ENCODE measurements around the gene TLR7.

Gene TLR7

DNA sequence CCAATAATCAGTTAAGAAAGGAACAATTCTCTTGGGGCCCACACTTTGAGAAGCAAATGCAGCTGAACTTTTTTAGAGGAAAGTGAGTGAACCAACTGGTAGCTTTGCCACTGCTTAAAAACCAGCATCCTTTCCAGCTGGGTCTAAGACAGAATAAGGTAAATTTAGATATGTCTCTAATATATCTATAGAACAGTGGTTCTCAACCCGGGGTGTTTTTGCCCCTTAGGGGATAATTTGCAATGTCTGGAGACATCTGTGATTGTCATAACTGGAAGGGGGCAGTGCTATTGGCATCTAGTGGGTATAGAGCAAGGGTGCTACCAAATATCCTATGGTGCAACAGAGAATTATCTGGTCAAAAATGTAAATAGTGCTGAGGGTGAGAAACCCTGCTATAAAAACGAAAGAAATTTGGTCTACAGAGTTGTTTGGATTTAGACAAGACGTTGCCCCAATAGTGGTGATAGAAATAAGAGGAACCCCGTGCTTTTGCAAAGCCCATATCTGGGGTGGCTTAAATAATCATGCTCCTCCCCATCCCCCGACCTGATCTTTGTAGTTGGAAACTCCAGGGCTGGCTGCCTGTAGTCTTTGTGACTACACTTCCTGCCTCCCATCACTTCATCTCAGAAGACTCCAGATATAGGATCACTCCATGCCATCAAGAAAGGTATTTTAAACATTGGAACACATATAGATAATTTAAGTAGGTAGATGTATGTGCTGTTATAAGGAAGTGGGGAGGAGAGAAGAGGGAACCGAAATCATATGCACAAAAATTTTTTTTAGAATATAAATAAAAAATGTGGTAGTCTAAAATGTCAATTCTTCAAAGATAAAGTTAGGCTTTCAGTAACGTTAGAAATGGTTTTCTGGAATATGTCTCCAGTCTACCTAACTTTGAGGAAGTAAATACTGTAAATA lies at the start of gene TLR7:
TLR7 (plus strand) TSS at position 622 of the 927 bp plus-strand sequence. CDS start 507 bp downstream, outside the sequence.
- no peak for DNase-seq

DNA sequence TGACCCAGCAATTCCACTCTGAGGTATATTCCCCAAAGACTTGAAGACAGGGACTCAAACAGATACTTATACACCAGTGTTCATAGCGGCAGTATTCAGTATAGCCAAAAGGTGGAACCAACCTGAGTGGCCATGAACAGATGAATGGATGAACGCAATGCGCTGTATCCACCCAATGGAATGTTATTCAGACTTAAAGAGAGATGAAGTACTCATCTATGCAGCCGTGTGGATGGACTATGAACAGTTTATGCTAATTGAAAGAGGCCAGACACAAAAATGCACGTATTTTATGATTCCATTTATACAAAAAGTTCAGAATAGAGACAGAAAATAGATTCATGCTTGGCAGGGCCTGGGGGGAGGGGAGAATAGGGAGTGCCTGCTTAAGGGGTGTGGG lies 49.3 kb upstream of the TLR7 start:
- no peak for DNase-seq

GRCh38 chrX:12819222-12819621 lies 47.6 kb upstream of the TLR7 start:
- DNase-seq = no peak

DNA sequence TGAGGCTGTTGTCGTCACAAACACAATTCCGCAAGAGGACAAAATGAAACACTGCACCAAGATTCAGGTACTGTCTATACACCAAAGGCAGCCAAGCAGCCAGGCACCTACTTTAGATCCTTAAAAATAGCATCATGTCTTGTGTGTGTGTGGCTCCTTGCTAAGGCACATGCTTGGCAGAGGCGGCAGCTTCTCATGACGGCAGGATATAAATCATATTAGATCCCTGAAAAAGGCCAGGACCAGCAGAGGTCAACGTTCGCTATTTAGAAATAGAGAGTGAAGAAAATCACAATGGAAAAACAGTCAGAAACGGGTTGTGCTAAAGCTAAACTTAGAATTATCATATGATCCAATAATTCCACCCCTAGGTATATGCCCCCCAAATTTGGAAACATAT lies 46.1 kb upstream of the TLR7 start:
- no peak for DNase-seq

- DNase-seq = no peak
Observed at GRCh38 chrX:12824944-12825343, 41.9 kb upstream of the TLR7 start.

- no peak for DNase-seq
Observed at GRCh38 chrX:12825801-12826200, 41.1 kb upstream of the TLR7 start.

DNA sequence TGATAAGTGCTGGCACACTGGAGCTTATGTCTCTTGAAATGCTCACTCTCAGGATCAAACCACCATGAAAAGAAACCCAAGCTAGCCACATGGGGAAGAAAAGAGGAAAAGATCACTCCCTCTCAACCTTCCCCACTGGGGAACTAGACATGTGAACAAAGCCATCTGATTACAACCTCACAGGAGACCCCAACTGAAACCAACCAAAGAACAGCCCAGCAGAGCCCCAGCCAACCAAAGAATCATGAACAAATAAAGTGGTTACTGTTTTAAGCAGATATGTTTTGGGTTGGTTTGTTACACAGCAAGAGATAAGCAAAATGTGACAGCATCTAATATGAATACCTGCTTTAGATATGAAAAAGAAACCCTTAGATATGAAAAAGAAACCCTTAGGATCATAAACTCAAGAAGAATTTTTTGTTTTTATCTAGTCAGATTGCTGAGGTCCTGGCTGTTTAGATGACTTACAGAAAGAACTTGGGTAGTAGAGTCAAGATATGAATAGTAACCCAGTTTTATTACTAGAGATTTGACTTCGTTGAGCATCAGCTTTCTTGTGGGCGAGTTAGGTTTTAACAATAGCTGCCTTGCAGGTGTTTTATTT lies 23.7 kb upstream of the TLR7 start:
- DNase-seq = no peak

DNA sequence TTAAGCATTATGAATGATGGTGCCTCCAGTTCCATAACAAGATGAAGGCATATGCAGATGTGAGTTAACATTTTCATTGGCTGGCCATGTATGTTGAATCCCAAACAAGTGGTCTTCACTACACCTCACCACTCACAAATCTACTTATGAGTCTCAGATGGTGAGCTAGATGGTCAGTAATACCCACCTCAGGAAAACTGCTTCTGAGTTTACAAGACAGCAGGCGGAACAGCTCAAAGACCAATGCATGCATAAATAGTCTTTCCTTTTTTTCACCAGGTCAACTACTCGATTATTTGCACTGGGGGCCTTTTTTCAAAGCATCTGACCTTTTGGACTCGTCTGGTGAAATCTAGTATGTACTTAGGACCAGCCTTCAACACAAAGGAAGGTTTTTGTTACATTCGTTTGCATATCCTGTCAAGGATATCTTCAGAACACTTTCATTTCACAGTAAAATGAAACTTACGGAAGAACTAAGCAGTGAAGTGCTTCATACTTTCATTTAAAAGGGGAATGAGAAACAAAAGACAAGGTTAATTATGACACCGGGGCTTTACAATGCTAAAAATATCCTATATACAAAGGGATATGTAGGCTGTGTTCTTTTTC lies 23.1 kb upstream of the TLR7 start:
- DNase-seq = no peak

DNA sequence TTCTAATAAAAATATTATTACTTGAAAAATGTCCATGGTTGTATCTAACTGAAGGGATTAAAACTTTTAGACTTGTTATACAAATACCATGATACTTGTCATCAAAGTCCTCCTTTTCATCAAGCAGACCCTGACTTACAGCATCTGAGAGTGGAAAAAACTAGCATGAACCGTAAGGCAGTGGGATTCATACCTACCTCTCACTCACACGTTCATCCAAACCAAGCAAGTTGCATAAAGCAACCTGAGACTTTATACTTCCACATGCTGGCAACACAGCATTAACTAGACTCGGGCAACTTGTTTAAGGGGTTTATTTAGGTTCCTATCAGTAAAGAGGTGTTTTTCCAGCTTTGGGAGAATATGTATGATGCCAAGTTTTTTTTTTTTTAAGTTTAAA lies 22.6 kb upstream of the TLR7 start:
- DNase-seq = no peak

DNA sequence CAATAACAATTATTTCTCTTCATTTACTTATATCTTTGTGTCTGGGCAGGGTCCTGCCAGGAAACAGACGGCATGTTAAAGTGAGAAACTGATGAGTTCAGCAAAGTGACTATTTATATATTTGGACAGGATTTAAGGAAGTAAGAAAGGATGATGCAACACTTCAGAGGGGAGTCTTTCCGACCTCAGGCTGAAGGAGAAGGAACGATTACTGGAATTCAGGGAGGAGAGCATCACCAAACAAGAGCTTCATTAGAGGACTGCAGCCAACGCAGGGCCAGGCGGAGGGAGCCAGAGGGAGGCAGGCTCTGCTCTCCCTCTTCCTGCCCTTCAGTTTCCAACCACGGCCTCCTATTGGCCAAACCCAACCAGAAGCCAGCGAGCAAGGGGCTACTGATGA lies 1.5 kb upstream of the TLR7 start:
- DNase-seq = no peak

DNA sequence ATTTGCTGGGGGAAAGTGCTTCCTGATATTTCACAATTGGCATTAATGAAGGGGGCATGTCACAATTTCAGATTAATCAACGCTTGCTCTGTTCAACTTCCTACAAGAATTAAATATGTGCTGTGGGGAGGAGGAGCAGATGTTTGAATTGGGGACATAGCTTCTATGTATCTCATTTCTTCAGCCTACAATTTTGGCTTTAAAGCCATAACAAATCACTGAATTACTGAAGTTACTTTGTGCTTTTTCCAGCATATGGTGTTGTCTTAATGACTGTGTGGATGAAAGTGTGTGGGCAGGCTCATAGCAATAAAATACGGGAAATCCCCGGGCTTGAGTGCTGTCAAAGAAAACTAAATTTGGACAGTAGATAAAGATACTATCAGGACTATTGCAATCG lies 813 bp downstream of the TLR7 start:
- DNase-seq = no peak

DNA sequence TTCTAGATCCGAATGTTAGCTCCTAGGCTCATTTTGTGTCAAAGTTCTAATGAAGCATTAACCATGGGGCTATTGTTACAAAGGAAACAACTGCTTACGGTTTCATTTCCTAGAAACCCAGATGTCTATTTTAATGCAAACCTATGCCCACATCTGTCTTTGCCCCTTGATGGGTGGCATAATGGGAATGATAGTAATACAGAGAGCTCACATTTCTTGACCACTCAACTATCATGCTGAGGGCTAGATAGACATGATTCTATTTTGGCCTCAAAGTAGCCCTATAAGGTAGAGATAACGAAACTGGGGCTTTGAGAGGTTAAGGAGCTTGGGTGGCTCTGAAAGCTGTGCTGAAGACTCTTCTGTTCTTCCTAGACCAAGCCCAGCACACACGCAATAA lies 1.9 kb downstream of the TLR7 start:
- DNase-seq = no peak

DNA sequence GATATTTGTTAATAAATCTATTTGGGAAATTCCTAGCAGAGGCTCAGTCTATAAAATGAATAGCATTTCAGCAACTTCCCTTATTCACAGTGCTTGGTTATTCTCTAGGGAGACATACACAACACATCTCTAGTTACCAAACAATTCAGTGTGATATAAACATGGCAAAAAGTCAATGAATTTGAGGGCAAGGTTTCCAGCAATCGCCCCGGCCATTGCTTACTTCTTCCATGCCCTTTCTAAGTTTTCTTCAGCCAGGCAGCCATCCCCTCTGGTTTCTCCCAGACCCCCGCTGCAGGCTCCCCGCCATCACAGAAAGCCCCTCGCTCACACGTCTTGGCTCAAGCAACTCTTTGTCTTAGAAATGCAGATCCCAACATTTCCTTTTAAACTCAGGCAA lies 4.4 kb downstream of the TLR7 start:
- DNase-seq = no peak

GRCh38 chrX:12872741-12873140 lies 5.9 kb downstream of the TLR7 start:
- DNase-seq = no peak

GRCh38 chrX:12874581-12874980 lies 7.7 kb downstream of the TLR7 start:
- no peak for DNase-seq

DNA sequence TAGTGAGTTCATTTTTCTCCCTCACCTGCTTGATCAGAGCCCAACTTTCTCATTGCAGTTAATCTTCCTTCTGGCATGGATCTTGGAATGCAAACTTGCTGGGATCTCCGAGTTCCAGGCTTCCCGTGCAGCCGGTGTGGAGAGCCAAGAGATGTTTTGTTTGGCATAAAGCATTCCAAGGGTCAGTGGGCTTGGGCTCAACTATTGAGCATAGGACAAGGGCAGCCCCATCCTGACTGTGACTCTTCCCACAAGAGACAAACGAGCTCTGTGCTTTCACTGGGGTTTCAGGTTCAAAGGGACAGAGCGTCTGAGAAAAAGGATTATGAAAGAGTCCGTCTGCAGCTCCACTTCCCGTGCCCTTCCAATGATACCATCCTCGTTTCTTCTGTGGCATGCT lies 10.5 kb downstream of the TLR7 start:
- no peak for DNase-seq

DNA sequence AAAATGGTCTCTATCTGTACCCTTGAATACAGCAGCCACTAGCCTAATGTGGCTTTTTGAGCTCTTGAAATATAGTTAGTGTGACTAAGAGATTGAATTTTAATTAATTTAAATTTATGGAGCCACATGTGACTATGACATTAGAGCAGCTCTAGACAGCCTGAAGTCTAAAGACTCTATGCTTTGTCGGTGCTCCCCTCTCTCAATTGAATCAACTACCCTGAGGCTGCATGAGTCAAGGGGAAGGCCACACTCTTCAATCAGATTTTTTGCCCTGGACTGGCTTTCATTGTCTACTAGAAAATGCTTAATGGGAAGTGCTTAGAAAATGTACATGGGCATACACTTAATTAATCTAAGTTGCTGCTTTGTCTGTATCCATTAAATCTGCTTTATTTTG lies 11.7 kb downstream of the TLR7 start:
- DNase-seq = no peak

DNA sequence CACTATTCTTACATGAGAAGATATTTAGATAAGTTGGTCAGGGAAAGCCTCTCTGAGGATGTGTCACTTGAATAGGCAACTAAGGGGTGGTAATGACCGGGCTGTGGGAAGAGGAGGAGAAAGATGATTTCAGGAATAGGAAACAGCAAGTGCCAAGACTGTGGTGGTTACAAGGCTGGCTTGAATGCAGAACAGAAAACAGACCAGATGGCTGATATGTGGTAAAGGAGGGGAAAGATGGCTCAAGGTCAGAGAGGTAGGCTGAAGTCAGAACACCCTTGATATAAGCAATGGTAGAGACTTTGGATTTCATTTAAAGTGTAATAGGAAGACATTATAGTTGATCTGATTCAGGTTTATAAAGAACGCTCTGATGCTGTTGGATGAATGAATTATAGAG lies 15.0 kb downstream of the TLR7 start:
- no peak for DNase-seq

DNA sequence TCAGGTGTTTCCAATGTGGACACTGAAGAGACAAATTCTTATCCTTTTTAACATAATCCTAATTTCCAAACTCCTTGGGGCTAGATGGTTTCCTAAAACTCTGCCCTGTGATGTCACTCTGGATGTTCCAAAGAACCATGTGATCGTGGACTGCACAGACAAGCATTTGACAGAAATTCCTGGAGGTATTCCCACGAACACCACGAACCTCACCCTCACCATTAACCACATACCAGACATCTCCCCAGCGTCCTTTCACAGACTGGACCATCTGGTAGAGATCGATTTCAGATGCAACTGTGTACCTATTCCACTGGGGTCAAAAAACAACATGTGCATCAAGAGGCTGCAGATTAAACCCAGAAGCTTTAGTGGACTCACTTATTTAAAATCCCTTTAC lies 18.6 kb downstream of the TLR7 start:
- DNase-seq = peak; percentile 4

DNA sequence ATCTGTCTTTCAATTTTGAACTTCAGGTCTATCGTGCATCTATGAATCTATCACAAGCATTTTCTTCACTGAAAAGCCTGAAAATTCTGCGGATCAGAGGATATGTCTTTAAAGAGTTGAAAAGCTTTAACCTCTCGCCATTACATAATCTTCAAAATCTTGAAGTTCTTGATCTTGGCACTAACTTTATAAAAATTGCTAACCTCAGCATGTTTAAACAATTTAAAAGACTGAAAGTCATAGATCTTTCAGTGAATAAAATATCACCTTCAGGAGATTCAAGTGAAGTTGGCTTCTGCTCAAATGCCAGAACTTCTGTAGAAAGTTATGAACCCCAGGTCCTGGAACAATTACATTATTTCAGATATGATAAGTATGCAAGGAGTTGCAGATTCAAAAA lies 19.7 kb downstream of the TLR7 start:
- no peak for DNase-seq

DNA sequence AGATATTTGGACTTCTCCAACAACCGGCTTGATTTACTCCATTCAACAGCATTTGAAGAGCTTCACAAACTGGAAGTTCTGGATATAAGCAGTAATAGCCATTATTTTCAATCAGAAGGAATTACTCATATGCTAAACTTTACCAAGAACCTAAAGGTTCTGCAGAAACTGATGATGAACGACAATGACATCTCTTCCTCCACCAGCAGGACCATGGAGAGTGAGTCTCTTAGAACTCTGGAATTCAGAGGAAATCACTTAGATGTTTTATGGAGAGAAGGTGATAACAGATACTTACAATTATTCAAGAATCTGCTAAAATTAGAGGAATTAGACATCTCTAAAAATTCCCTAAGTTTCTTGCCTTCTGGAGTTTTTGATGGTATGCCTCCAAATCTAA lies 20.3 kb downstream of the TLR7 start:
- DNase-seq = no peak

DNA sequence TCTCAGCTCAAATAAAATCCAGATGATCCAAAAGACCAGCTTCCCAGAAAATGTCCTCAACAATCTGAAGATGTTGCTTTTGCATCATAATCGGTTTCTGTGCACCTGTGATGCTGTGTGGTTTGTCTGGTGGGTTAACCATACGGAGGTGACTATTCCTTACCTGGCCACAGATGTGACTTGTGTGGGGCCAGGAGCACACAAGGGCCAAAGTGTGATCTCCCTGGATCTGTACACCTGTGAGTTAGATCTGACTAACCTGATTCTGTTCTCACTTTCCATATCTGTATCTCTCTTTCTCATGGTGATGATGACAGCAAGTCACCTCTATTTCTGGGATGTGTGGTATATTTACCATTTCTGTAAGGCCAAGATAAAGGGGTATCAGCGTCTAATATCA lies 20.9 kb downstream of the TLR7 start:
- no peak for DNase-seq

GRCh38 chrX:12890467-12890866 lies 23.6 kb downstream of the TLR7 start:
- no peak for DNase-seq

- DNase-seq = no peak
Observed at GRCh38 chrX:12891171-12891570, 24.3 kb downstream of the TLR7 start.

Data from NCI-H2171 treated with DMSO at 0.1 percent for 48 hours (cell line).